B cell (primary cell): ENCODE measurements around the gene FBXO11. TPM values are rescaled to one million over a fixed set of nuclear protein-coding genes. Genes with fewer than 3 reads are reported as not detected.

Experiments
- ATAC-seq: fragments of 200-7000 bp; cut with Tn5 transposase; one replicate; pipeline ENCODE4 v1.10.0; 2021; ENCODE audit warnings: low read depth, mild to moderate bottlenecking, moderate number of reproducible peaks, moderate library complexity
- CTCF ChIA-PET: fragments of 350-600 bp; sonication (Branson Sonifier 250); formaldehyde crosslinking; loops from one replicate; lab custom pipeline; 2021; ENCODE audit warnings: antibody characterized with exemption, inconsistent platforms; lab: Charles Lee
- POLR2A ChIA-PET: fragments of 350-600 bp; sonication (Branson Sonifier 250); formaldehyde crosslinking; loops from one replicate; lab custom pipeline; 2021; ENCODE audit warnings: antibody characterized with exemption; lab: Charles Lee
- DNase-seq: peaks from one replicate; pipeline ENCODE4 v3.0.0; 2013
- H2AFZ ChIP-seq: 2 replicates; pipeline ENCODE4 v1.6.1; 2012; ENCODE audit warnings: mild to moderate bottlenecking, low read depth, low read length; ENCODE audit not compliant: insufficient read depth, poor library complexity, severe bottlenecking
- H3K27ac ChIP-seq, 2 donors: 1 replicate in 1 of 2; 2 replicates in 1 of 2; pipeline ENCODE4 v1.5.1; 2012 to 2013; ENCODE audit warnings: low read length in 2 of 2, mild to moderate bottlenecking in 2 of 2, moderate library complexity in 1 of 2
- H3K27me3 ChIP-seq, 4 experiments: fragments of 200-600 bp in 1 of 4; sonication (generic) in 1 of 4; replicated peaks in 1 of 4; 1 replicate in 2 of 4; 2 replicates in 2 of 4; pipeline versions ENCODE4 v1.6.1 to v1.7.0; 2013 to 2016; ENCODE audit warnings: low read length in 3 of 4, mild to moderate bottlenecking in 2 of 4, mixed read lengths in 1 of 4, moderate library complexity in 1 of 4; ENCODE audit not compliant: insufficient read depth in 4 of 4, control insufficient read depth in 3 of 4; ENCODE audit errors: control extremely low read depth in 1 of 4
- H3K36me3 ChIP-seq, 2 experiments: replicated peaks in 1 of 2; 1 replicate in 1 of 2; 2 replicates in 1 of 2; pipeline versions ENCODE4 v1.6.1 to v1.7.1; 2013; ENCODE audit warnings: low read length in 1 of 2; ENCODE audit not compliant: insufficient read depth in 2 of 2, control insufficient read depth in 1 of 2; ENCODE audit errors: control extremely low read depth in 1 of 2, extremely low read depth in 1 of 2
- H3K4me1 ChIP-seq, 2 donors: fragments of 200-600 bp in 1 of 2; sonication (generic) in 1 of 2; 1 replicate in 1 of 2; 2 replicates in 1 of 2; pipeline versions ENCODE4 v1.5.1 to v1.6.1; 2013 to 2017; ENCODE audit warnings: low read length in 2 of 2; ENCODE audit not compliant: control insufficient read depth in 2 of 2, insufficient read depth in 2 of 2
- H3K4me2 ChIP-seq: replicated peaks from 2 replicates; pipeline ENCODE3; 2012; ENCODE audit warnings: mild to moderate bottlenecking, low read depth, low read length; ENCODE audit not compliant: poor library complexity, severe bottlenecking
- H3K4me3 ChIP-seq, 5 experiments: fragments of 200-600 bp in 1 of 5; sonication (generic) in 1 of 5; 1 replicate in 3 of 5; 2 replicates in 2 of 5; pipeline versions ENCODE4 v1.5.1 to v1.7.0; 2011 to 2016; ENCODE audit warnings: low read length in 4 of 5, mild to moderate bottlenecking in 4 of 5, low read depth in 2 of 5, control low read depth in 1 of 5, moderate library complexity in 1 of 5; ENCODE audit not compliant: insufficient read depth in 1 of 5; ENCODE audit errors: control extremely low read depth in 1 of 5, extremely low read depth in 1 of 5
- H3K79me2 ChIP-seq: fragments of 200-600 bp; sonication (generic); one replicate; pipeline ENCODE4 v1.6.0; 2016; ENCODE audit warnings: low read length; ENCODE audit not compliant: control insufficient read depth, insufficient read depth
- H3K9ac ChIP-seq: fragments of 200-600 bp; sonication (generic); 2 replicates; pipeline ENCODE4 v1.6.1; 2017; ENCODE audit warnings: mild to moderate bottlenecking, low read length, moderate library complexity
- H3K9me3 ChIP-seq, 3 donors: one replicate each; pipeline versions ENCODE4 v1.6.1 to v1.7.1; 2013; ENCODE audit warnings: low read length in 2 of 3; ENCODE audit not compliant: control insufficient read depth in 2 of 3, insufficient read depth in 1 of 3; ENCODE audit errors: control extremely low read depth in 1 of 3
- H4K20me1 ChIP-seq: 2 replicates; pipeline ENCODE4 v1.6.0; 2012; ENCODE audit warnings: mild to moderate bottlenecking, low read length; ENCODE audit not compliant: insufficient read depth, control insufficient read depth, poor library complexity, severe bottlenecking
- H3K27ac Mint-ChIP-seq: one replicate; pipeline ENCODE4 v1.8.0; 2021; ENCODE audit warnings: mixed read lengths
- H3K27me3 Mint-ChIP-seq: one replicate; pipeline ENCODE4 v1.8.0; 2021; ENCODE audit warnings: mixed read lengths
- H3K4me1 Mint-ChIP-seq: one replicate; pipeline ENCODE4 v1.8.0; 2021; ENCODE audit warnings: mixed read lengths
- H3K4me3 Mint-ChIP-seq: one replicate; pipeline ENCODE4 v1.8.0; 2021; ENCODE audit warnings: mixed read lengths
- H3K9me3 Mint-ChIP-seq: one replicate; pipeline ENCODE4 v1.8.0; 2022; ENCODE audit warnings: mixed read lengths; ENCODE audit not compliant: insufficient read depth
- CTCF ChIP-seq: fragments of 200-600 bp; IDR thresholded peaks from one replicate; pipeline ENCODE4 v1.8.0; 2022; ENCODE audit warnings: antibody characterized with exemption, mild to moderate bottlenecking
- EZH2 ChIP-seq: IDR thresholded peaks from 2 replicates; pipeline ENCODE4 v1.6.1; 2012; ENCODE audit warnings: borderline replicate concordance, low read depth, mild to moderate bottlenecking, moderate library complexity, low read length; ENCODE audit not compliant: insufficient read depth, poor library complexity, severe bottlenecking
- WGBS: methylation state at CpG from one replicate; pipeline ENCODE4 v1.1.5; 2013; ENCODE audit warnings: missing lambda C conversion rate; ENCODE audit not compliant: insufficient coverage; 5-methylcytosine and 5-hydroxymethylcytosine counted together
- intact Hi-C: fragments of 100-400 bp; cut with micrococcal nuclease; formaldehyde crosslinking; loops from one replicate; pipeline ENCODE4 v1.10.0; 2022
- polyA plus RNA-seq: library from polyadenylated mRNA; depleted of rRNA; stranded (reverse); fragments of >200 nt; gene quantifications from 2 replicates; pipeline ENCODE4 v1.2.3, GENCODE V29; 2012
- total RNA-seq, 2 donors: library from RNA; stranded (reverse); fragments of 120-200 nt in 1 of 2; gene quantifications; 1 replicate in 1 of 2; 2 replicates in 1 of 2; pipeline versions ENCODE4 v1.2.3 to v1.2.4, GENCODE V29; 2013 to 2022

FBXO11 gene
- total and polyA plus RNA-seq, 2 donors (not counting 1 experiment from before 2014, with no cell fraction given): 42.6 to 107 TPM

- ATAC-seq (no peak), DNase-seq (no peak)
- Mint-ChIP-seq H3K4me3 (no peak overlapping the region), H3K9me3 (peaks cover 3% of the 10 kb centered on the region), H3K4me1 (no peaks in the 10 kb centered on the region), H3K27ac (no peak overlapping the region), H3K27me3 (no peaks in the 10 kb centered on the region)
- no peak overlapping the region for H2AFZ ChIP-seq
- no peak overlapping the region for H3K27ac ChIP-seq
- peaks cover 2 to 10% (median 10%) of the 10 kb centered on the region in 3 donors for H3K9me3 ChIP-seq
- H3K4me3 ChIP-seq: no peak overlapping the region
- no peaks in the 10 kb centered on the region for H3K79me2 ChIP-seq
- WGBS: 100% methylated on average over 2 of the region's 7 CpGs
- no peaks in the 10 kb centered on the region for H3K4me1 ChIP-seq
- ChIA-PET CTCF (interaction anchor here (1.1 to 1.3 kb wide), 4 partner anchors 12 to 103 kb away, joined by 3 to 5 read pairs (median 3); partner anchors contain the start of gene FBXO11), POLR2A (no interaction called here)
- H3K36me3 ChIP-seq: peaks cover 33 to 88% of the 10 kb centered on the region in 2 experiments
- H3K27me3 ChIP-seq: no peaks in the 10 kb centered on the region
- no peaks in the 10 kb centered on the region for H4K20me1 ChIP-seq
- no peak overlapping the region for H3K4me2 ChIP-seq
- TF ChIP-seq CTCF: no peak
- no peak for TF ChIP-seq EZH2
- H3K9ac ChIP-seq: no peak overlapping the region
- intact Hi-C loops: no loop called here
Measured at GRCh38 chr2:47803363-47803762, 102.9 kb downstream of the FBXO11 start.

DNA sequence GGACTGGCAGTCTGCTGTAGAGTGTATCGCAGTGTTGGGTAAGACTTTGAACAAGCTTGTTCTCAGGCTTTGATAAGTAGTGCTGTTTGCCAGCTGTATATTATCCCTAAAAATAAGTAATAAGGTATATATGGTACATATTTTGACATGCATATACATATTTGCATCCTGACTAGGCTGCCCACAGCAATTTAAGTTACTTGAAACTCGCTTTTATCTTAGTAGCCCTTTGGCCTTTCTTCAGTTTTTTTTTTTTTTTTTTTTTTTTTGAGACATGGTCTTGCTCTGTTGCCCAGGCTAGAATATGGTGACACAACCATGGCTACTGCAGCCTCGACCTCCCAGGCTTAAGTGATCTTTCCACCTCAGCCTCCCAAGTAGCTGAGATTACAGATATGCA is 105.2 kb downstream of the FBXO11 start:
- no peak for ATAC-seq
- no peak for DNase-seq
- Histone ChIP-seq H3K27ac (no peak overlapping the region), H3K4me3 (no peak overlapping the region), H4K20me1 (no peaks in the 10 kb centered on the region), H3K4me1 (no peaks in the 10 kb centered on the region), H3K27me3 (no peaks in the 10 kb centered on the region), H3K9ac (no peak overlapping the region), H3K9me3 (peaks cover 2 to 10% (median 10%) of the 10 kb centered on the region in 3 donors), H2AFZ (no peak overlapping the region), H3K36me3 (peaks cover 19 to 86% of the 10 kb centered on the region in 2 experiments), H3K79me2 (peaks cover 7% of the 10 kb centered on the region), H3K4me2 (no peak overlapping the region)
- WGBS: no CpG with 5 or more reads among the region's 3 CpGs
- Mint-ChIP-seq H3K27ac (no peak overlapping the region), H3K4me1 (no peaks in the 10 kb centered on the region), H3K27me3 (no peaks in the 10 kb centered on the region), H3K4me3 (no peak overlapping the region), H3K9me3 (peaks cover 3% of the 10 kb centered on the region)
- intact Hi-C loops: no loop called here
- ChIA-PET POLR2A (no interaction called here), CTCF (no interaction called here)
- TF ChIP-seq EZH2 (no peak), CTCF (no peak)
